Colonic mucosa (tissue), 4 donors: ENCODE results near the gene TANC1. TPM values are rescaled to one million over a fixed set of nuclear protein-coding genes. Genes with fewer than 3 reads are reported as not detected.

Source experiments
- DNase-seq: peaks from one replicate; pipeline ENCODE4 v3.0.0-alpha.2; 2020
- H3K27ac ChIP-seq: fragments of 200-600 bp; one replicate; pipeline ENCODE4 v1.8.0; 2021
- H3K27me3 ChIP-seq: fragments of 200-600 bp; one replicate; pipeline ENCODE4 v1.8.0; 2021
- H3K36me3 ChIP-seq: fragments of 200-600 bp; one replicate; pipeline ENCODE4 v1.8.0; 2021
- H3K4me1 ChIP-seq: fragments of 200-600 bp; one replicate; pipeline ENCODE4 v1.8.0; 2021; ENCODE audit warnings: mild to moderate bottlenecking
- H3K4me3 ChIP-seq: fragments of 200-600 bp; one replicate; pipeline ENCODE4 v1.8.0; 2021
- H3K9ac ChIP-seq, 2 donors: one replicate each; pipeline ENCODE4 v1.7.0; 2013; ENCODE audit warnings: control low read depth in 2 of 2, low read depth in 2 of 2, low read length in 2 of 2
- H3K9me3 ChIP-seq: fragments of 200-600 bp; one replicate; pipeline ENCODE4 v1.8.0; 2021
- intact Hi-C: fragments of 100-400 bp; cut with DNase I; formaldehyde crosslinking; loops from one replicate; pipeline ENCODE4 v1.14.1; 2022
- total RNA-seq, 2 donors: library from RNA; stranded (reverse); fragmentation: NEBNext Ultra II Directional in 1 of 2; extraction: Animal tissue kit (Norgen Biotek cat#: 25700) in 1 of 2; gene quantifications; one replicate each; pipeline ENCODE4 v1.2.1, GENCODE V29; 2021
- TF ChIP-seq, protein P1 (sequence below): fragments of 200-600 bp; IDR thresholded peaks from one replicate; pipeline ENCODE4 v1.8.0; 2022; ENCODE audit warnings: antibody characterized with exemption, mild to moderate bottlenecking
- donor health status: healthy.
- donor health status: DM: no; HTN: no; CAD: no.
- donor health status: DM: no; HTN: no; CAD: no.

TANC1 gene
- total RNA-seq, 2 donors from 2014 or later, result 28.3 to 32.7 TPM

DNA sequence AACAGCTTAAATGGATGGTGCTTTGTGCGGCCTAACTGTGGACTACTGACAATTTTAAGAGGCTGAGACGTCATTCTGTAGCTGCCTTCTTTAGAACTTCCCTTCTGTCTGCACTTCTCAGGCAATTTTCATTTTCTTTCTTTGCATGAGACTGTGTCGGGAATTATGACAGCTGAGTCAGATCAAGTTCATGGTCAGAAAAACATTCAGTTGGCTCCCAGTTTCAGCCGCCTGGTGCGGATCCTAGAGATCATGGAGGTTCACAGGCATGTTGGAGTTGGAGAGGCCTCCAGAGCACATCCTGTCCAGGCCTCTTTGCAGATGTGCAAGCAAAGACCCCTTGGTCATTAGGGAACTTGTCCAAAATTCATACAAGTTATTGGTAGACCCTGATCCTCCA is 135.0 kb downstream of the TANC1 start:
- no peaks in the 10 kb centered on the region for H3K27me3 ChIP-seq
- H3K9me3 ChIP-seq, result no peaks in the 10 kb centered on the region
- intact Hi-C loops, result no loop called here
- DNase-seq, result no peak
- H3K9ac ChIP-seq, result no peak overlapping the region
- TF ChIP-seq, protein P1, sequence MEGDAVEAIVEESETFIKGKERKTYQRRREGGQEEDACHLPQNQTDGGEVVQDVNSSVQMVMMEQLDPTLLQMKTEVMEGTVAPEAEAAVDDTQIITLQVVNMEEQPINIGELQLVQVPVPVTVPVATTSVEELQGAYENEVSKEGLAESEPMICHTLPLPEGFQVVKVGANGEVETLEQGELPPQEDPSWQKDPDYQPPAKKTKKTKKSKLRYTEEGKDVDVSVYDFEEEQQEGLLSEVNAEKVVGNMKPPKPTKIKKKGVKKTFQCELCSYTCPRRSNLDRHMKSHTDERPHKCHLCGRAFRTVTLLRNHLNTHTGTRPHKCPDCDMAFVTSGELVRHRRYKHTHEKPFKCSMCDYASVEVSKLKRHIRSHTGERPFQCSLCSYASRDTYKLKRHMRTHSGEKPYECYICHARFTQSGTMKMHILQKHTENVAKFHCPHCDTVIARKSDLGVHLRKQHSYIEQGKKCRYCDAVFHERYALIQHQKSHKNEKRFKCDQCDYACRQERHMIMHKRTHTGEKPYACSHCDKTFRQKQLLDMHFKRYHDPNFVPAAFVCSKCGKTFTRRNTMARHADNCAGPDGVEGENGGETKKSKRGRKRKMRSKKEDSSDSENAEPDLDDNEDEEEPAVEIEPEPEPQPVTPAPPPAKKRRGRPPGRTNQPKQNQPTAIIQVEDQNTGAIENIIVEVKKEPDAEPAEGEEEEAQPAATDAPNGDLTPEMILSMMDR, result no peak
- no peak overlapping the region for H3K4me3 ChIP-seq
- no peaks in the 10 kb centered on the region for H3K4me1 ChIP-seq
- H3K27ac ChIP-seq, result no peak overlapping the region
- no peaks in the 10 kb centered on the region for H3K36me3 ChIP-seq

DNA sequence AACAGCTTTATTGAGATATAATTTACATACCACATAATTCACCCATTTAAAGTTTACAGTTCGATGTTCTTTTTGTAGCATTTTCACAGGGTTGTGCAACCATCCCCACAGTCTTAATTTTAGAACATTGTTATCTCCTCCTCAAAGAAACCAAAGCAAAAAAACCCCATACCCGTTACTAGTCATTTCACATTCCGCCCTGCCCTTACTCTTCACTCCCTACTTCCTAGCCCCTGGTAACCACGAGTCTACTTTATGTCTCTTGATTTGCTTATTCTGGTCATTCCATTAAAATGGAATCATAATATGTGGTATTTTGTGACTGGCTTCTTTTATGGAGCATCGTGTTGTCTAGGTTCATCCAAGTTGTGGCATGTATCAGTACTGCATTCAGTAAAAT is 137.7 kb downstream of the TANC1 start:
- TF ChIP-seq, protein P1, result no peak
- H3K4me1 ChIP-seq, result no peaks in the 10 kb centered on the region
- intact Hi-C loops, result no loop called here
- H3K4me3 ChIP-seq, result no peak overlapping the region
- H3K27me3 ChIP-seq, result no peaks in the 10 kb centered on the region
- no peak overlapping the region for H3K27ac ChIP-seq
- H3K36me3 ChIP-seq, result no peaks in the 10 kb centered on the region
- no peak overlapping the region for H3K9ac ChIP-seq
- no peaks in the 10 kb centered on the region for H3K9me3 ChIP-seq
- DNase-seq, result no peak

DNA sequence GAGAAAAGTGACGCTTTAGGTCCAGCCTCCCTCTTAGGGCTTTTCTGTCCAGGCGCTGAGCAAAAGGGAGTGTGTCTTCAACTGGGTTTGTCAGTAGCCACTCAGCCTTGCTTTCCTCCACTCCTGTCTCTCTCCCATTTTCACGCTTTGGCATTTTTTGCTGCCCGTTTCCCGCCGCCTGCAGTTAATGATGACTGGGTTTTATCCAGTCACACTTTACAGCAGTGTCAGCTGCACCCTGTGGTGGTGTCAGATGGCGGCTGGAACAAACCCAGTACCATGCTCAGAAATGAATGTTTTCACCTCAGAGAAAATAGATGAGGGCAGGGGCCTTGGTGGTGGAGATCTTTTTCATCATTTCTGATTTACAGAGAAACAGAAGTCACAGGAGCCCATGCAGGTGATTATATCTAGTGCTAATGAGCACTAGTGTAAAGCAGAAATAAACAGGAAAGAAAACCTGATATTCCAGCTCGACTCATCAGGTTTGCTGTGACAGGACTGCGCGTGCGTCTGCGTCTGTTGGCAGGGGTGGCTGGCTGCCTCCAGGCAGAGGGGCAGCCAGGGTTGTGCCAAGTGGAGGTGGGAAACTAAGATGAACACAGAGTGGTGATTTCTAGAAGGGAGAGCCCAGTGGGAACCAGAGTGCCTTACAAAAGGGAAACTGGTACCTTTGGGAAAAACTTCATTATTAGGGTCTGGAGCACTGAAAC is 139.9 kb downstream of the TANC1 start:
- TF ChIP-seq, protein P1, result no peak
- Histone ChIP-seq H3K27ac (no peak overlapping the region), H3K9me3 (no peaks in the 10 kb centered on the region), H3K36me3 (no peaks in the 10 kb centered on the region), H3K27me3 (no peaks in the 10 kb centered on the region), H3K4me1 (no peaks in the 10 kb centered on the region), H3K4me3 (no peak overlapping the region), H3K9ac (no peak overlapping the region)
- intact Hi-C loops, result no loop called here
- no peak for DNase-seq

DNA sequence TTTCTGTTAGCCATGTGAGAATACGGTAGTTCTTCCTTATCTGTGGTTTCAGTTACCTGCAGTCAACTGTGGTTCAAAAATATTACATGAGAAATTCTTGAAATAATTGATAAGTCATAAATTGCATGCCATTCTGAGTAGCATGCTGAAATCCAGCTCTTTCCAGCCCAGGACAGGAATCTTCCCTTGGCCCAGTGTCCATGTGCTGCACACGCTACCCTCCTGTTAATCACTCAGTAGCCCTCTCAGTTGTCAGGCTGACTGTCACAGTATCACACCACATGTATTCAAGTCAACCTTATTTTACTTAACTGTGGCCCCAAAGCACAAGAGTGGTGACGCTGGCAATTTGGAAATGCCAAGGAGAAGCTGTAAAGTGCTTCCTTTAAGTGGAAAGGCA is 141.1 kb downstream of the TANC1 start:
- no peak overlapping the region for H3K27ac ChIP-seq
- H3K9me3 ChIP-seq, result no peaks in the 10 kb centered on the region
- no peaks in the 10 kb centered on the region for H3K4me1 ChIP-seq
- DNase-seq, result no peak
- intact Hi-C loops, result no loop called here
- TF ChIP-seq, protein P1, result no peak
- H3K27me3 ChIP-seq, result no peaks in the 10 kb centered on the region
- H3K36me3 ChIP-seq, result no peaks in the 10 kb centered on the region
- H3K9ac ChIP-seq, result no peak overlapping the region
- H3K4me3 ChIP-seq, result no peak overlapping the region

DNA sequence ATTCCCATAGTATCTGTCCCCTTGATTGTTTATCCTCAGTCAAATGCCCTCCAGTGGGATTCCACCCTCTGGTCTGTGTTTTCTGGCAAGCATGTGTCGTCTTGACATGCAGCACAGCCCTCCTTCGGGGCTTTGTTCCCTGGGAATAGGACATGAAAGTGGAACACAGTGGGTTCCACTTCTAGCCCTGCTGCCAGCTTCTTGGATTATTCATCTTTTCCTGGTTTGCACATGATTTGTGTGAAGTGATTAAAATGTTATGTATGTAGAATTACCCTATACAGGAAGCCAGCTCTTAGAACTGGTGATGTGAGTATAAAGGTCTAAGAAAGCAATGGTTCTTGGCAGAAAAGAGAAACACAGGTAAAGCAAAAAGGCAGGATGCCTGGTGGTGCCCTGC is 142.3 kb downstream of the TANC1 start:
- Histone ChIP-seq H3K27ac (no peak overlapping the region), H3K27me3 (no peaks in the 10 kb centered on the region), H3K4me3 (no peak overlapping the region), H3K9me3 (no peaks in the 10 kb centered on the region), H3K4me1 (no peaks in the 10 kb centered on the region), H3K9ac (no peak overlapping the region), H3K36me3 (no peaks in the 10 kb centered on the region)
- TF ChIP-seq, protein P1, result no peak
- DNase-seq, result no peak
- intact Hi-C loops, result no loop called here
